ENCODE results near the gene SUPT7L.

DNA sequence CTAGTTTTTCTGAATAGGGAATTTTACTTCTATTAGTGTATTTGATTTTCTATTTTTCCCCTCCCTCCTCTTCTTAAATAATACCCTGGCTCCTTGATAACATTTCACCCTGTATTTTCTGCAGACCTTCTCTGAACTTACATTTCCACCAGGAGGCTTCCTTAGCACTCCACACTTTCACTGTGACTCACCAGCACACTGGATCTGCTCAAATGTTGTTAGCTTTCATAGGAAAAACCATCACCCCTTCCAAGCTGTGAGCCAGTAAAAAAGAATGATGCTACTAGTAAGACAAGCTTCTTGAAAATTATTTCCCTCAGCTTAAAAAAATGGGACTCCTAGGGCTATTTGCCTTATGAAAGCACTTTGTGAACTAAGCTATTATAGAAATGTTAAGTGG is 16.1 kb downstream of the SUPT7L start:
- TF ChIP-seq, protein P1, sequence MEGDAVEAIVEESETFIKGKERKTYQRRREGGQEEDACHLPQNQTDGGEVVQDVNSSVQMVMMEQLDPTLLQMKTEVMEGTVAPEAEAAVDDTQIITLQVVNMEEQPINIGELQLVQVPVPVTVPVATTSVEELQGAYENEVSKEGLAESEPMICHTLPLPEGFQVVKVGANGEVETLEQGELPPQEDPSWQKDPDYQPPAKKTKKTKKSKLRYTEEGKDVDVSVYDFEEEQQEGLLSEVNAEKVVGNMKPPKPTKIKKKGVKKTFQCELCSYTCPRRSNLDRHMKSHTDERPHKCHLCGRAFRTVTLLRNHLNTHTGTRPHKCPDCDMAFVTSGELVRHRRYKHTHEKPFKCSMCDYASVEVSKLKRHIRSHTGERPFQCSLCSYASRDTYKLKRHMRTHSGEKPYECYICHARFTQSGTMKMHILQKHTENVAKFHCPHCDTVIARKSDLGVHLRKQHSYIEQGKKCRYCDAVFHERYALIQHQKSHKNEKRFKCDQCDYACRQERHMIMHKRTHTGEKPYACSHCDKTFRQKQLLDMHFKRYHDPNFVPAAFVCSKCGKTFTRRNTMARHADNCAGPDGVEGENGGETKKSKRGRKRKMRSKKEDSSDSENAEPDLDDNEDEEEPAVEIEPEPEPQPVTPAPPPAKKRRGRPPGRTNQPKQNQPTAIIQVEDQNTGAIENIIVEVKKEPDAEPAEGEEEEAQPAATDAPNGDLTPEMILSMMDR (IDR thresholded peaks at IDR 0.05): no peak
- TF ChIP-seq ZFX (IDR thresholded peaks at IDR 0.05; ENCODE audit: borderline replicate concordance): no peak
